Limb (tissue), 2 donors: ENCODE data around the gene SPATA19.
A peak's percentile ranks its signal among the peaks of the same experiment; 100 is the strongest.

Experiments
- DNase-seq, 2 donors: peaks; one replicate each; pipeline ENCODE4 v3.0.0-alpha.2; 2016; ENCODE audit errors: extremely low spot score in 2 of 2

SPATA19 gene

DNA sequence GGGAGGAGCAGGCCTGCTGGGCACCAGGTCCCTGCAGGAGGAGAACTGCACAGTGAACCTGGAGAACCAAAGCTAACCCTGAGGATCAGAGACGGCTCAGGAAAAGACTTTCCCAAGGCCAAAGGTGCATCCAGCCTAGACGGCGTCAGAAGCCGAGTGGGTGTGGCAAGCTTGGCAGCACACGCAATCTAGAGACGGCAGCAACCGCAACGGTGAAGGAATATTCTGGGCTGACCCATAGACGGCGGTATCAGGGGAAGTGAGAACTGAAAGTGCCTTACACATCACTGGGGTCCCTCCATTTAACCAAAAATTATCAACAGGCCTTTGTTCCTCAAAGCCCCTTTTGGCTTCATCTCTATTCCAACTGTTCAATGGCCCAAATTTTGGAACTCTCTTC lies 26.2 kb downstream of the SPATA19 start:
- no peak for DNase-seq

DNA sequence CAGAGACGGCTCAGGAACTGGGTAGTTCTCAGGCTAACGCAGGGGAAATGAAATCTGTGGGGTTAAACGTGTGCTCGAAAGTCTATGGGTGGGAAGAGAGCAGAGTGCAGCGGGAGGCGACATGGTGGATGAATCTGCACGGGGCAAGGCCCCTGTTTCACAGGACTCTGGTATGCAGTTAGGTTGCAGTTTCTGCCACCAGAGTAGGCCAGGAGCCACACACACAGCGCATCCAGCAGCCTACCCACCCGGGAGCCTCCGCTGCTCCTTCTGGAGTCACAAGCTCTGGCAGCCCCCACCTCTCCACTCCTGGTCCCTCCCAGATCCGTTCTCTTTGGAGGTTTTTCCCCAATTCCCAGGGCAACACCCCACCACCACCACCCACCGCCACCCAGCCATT lies 27.0 kb downstream of the SPATA19 start:
- DNase-seq: no peak

DNA sequence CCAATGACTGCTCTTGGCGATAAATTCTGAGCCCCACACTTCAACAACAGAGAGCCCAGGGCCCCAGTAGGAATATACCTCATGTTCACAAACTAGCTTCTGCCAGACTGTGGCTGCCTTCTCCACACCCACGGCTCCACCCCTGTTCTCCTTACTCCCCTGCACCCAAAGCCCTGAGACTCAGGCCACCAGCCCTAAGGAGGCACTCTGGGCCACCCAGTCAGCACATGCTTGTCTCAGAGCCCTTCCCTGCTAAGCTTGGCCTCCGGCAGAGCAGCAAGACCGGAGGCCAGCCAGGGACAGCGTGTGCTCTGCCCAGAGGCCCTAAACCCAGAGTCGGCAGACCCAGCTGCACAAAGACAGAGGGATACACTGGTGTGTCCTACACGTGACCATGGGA lies 27.9 kb downstream of the SPATA19 start:
- DNase-seq: no peak

DNA sequence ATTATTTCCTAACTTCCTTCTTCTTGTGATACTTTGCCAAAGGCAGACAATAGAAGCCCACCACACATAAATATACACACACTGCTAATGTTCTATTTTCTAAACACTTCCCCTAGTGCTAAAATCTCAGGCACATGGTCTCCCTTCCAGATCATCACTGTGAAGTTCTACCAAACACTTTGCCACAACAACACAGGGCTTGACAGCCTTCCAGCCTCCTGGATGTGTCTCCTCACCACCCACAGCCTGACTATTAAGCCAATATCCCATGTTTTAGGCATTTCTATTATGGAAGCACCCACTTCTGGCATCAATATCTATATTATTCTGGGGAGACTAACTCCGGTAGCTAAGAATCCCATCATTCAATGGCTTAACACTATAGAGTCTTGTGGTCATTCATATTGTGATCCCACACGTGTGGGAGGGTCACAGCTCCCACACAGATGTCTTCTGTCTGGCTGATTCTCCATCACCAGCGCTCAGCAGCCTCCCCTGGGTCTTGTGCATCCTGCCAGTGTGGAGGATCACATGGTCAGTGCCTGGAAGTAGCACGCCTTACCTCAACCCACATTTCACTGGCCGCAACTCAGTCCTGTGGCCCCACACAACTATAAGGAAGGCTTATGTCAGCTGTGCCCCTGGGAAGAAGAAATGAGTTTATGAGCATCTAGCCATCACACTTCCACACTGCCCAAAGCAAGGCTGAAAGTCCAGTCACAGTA lies 29.0 kb downstream of the SPATA19 start:
- DNase-seq: no peak

DNA sequence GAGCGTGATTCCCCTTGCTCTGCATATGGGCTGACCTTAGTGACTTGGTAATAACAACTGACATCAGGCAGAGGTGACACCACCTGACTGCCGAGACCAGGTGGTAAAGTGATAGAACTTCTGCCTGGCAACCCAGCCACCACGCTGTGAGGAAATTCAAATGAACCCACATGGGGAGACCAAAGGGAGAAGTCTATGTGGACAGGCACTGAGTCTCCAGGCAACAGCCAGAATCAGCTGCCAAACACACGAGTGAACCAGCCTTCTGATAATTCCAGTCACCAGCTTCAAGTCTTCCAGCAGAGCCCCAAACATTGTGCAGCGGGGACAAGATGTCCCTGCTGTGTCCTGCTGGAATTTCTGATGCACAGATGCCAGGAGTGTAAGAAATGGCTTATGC lies 29.7 kb downstream of the SPATA19 start:
- no peak for DNase-seq

DNA sequence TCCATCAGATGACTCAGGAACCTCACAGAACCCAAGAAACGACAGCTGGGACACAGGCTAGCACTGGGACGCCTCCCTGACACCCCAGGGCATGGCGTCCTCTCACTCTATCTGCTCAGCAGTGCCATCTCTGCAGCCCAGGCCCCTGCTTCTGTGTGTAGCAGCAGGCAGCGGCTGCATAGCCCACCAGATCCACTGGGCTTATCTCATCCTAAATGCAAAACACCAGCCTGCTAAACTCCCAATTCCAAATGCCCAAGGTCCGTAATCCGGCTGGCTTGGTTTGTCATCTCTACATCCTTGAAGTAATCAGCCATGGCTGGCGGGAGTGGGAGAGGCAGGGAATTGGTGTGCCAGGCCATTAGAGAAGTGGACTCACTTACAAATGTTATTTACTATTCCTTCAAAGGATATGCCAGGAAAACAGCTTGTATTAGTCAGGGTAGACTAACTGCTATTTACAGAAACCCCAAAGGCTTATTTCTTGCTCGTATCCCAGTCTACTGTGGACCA lies 30.7 kb downstream of the SPATA19 start:
- no peak for DNase-seq

DNA sequence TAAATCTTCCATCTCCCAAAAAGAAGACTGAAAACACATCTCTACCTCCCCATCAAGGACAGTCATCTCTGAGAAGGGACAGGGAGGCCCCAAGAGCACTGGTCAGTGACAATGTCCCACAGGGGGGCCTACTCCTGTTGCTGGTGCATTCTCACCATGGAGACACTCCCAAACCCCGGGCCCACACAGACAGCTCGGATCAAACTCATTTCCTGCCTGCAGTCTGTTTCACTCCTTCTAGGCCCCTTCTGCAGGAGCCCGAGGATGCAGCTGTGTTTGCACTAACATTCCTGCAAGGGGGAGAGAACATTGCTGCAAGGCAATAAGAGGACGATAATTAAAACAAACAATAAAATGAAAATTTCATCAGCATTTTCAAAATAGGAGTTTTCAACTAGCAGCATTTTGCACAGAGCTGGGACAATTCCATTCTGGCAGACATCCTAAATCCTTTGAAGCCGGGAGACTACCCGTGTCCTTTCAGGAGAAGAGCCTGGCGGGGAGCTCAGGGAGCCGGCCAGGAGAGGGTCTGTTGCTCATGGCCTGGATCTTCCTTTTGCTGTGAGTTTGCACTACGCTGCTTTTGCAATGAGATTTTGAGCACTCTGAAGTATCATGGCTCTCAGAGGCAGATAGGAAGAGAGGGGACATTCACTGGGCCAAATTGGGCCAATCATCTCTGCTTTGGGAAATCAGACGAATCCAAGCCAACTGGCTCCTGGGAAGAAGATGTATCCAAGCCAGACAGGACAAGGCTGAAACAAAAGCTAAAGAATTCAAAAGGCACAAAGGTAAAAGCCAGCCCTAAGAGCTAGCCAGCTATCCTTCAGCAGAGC lies 33.2 kb downstream of the SPATA19 start:
- DNase-seq: no peak

DNA sequence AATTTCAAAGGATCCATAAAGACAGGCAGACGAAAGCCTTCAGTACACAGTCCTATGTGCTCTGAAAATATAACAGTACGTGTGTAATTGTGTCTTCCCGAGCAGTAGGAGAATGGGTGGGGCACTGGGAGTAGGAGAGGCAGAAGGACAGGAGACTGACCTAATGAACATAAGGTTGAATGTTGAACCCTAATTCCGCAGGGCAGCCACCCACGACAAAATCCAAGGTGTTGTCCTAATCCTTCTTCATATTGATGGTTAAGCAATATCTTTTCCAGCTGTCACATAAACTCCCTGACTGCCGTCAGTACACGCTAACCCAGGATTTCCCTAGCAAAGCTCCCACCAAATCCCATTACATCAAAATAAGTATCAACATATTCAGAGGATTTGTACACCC lies 34.5 kb downstream of the SPATA19 start:
- DNase-seq: no peak

DNA sequence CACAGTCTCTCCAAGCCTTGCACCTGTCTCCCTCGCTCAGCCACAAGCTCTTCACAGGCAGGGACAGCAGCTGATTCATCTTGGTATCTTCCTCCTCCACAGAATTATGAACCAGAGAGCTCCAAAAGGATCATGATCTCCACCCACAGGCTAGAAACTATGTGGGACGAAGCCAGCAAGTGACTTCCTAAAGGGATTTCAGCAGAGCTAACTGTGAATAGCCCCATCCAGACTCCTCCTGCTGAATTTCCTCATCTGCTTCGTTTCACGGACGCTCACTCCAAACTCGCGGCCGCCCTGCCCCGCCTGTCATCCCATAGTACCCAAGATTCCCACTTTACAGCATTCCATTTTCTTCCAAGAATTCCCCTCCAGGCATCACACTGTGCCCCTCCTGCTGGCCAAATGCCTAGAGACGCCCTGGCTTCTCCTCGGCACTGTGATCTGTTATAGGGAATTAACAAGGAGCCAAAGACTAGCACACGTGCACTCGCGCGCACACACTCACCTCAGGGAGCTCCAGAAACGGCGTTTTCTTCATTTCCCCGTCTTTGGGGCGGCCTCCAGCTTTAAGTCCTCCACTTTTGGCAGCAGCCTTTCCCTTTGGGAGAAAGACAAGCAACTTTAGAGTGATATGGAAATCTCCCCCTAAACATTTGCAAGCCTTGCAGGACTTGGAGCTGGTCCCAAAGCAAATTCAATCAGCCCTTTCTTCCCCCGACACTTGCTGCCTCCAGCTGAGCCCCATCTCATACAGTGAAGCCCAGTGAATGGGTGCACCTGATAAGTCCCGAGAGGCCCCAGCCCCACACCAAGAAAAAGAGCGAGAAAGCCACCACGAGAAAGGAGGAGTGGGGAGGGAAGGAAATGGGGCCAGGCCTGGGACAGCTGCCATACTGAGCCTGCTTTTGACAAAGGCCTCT lies 35.5 kb downstream of the SPATA19 start:
- peak; percentile 66 to 80 for DNase-seq

DNA sequence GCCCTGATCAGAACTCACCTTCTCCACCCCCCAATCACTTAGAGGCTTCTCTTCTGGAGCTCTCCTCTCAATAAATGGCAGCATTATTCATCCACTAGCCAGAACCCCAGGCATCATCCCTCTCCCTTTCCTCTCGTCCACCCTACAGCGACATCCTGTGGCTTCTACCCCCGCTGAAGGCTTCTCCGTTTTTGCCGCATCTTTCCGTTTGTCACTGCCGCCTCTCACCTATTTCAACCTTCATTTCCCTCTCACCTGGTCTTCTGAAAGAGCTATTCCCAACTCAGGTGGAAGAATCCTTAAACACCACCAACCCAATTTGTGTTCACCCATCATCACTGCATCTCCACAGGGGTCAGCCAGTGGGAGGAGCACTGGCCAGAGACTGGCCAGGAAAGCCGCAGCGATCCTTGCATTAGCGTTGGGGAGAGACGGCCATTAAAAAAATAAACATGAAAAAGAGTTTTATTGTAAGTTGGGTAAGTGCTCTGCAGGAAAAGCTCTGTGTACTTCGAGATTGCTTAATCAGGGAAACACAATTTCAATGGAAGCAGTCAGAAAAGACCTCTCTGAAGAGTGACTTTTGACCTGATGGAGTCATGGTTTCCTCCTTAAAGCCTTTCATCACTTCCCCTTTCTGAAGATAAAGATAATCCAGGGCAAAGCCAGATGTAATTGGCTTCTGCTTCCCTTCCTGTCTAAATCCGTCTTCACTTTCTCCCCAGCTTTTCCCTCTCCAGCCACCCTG lies 36.7 kb downstream of the SPATA19 start:
- no peak for DNase-seq

DNA sequence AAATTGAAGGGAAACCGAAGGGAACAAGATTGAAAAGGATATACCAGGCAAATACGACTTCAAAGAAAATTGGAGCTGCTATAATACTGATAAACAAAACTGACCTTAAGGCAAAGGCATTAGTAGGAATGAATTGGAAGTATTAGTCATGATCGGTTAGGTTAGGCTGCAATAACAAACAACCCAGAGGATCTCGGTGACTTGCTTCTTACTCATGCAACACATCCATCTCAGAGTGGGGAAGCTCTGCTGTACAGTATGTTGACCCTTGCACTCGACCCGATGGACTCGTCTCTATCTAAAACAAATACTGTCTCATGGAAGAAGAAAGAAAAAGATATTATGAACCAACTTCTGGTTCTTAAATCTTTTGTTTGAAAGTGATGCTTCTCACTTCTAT lies 42.3 kb downstream of the SPATA19 start:
- no peak for DNase-seq

DNA sequence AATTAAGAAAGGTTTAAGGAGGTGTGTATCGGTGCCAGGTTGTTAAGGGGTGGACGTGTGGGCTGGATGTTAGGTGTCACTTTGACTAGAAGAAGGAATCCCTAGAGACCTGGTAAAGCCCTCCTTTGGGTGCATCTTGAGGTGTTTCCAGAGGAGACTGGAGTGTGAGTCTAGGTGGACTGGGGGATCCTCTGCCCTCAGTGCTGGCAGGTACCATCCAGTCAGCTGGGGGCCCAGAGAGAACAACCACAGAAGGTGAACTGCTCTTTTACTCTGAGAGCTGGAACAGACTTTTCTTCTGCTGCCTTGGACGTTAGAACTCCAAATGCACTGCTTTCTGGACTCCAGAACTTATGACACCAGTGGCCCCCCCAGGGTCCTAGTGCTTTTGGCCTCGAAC lies 44.0 kb downstream of the SPATA19 start:
- DNase-seq: no peak

DNA sequence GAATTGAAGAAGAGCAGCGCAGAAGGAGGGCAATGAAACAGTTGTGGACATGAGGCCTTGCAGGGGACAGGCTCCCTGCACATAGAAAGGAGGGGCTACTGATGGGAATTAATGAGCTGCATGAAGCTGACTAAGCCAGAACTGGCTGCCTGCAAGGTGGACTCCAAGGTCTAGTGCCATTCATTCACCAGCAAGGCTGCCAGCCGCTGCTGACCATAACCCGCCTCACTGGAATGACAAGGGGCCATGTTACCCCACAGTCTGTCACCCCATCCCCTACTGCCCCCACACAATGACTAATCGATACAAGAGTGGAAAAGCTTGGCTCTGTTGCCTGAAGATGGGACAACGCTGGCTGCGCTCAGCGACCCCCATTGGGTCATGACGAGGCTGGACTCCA lies 44.6 kb downstream of the SPATA19 start:
- DNase-seq: no peak

DNA sequence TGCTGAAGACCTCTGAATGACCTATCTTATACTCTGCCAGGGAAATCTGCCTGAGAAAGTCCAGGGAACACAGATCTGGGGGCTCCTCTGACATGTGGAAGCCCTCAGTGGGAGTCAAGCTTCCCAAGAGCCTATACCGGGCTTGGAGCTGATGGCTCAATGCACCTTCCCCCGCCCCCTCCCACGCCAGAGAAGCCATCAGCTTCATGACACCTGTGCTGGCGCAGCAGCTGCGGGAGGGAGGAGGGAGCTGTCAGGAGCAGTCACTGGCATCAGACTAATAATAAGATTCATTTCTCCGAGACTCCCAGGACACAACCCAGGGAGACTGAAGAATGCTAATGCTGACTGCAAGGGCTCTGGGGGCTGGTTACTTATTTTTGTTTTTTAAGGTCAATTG lies 47.8 kb downstream of the SPATA19 start:
- DNase-seq: no peak

DNA sequence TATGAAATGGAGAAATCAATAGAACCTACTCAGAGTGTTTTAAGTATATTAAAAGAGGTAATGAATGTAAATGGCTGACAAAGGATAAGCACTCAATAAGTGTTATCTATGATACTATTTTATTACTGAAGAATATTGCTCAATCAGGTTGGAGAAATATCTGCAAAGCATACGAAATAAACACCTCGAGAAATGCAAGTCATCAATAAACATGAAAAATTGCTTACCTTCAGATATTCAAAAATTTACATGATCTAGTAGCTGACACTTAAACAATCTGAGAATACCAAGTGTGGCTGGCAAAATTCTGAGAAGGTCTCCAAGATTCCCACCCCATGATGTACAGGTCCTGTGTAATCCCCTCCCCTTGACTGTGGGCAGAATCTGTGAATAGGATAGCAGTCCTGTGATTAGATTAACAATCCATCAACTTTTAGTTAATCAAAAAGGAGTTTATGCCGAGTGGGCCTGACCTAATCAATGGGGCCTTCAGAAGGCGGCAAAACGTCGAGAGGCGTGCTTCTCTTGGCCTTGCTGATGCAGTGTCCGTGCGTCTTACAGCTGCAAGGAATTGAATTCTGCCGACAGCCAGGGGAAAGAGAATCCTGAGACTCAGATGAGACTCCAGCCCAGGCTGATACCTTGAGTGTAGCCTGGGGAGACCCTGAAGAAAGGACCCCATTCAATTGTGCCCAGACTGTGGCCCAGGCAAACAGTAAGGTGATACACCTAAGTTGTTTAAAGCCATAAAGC lies 49.1 kb downstream of the SPATA19 start:
- no peak for DNase-seq

DNA sequence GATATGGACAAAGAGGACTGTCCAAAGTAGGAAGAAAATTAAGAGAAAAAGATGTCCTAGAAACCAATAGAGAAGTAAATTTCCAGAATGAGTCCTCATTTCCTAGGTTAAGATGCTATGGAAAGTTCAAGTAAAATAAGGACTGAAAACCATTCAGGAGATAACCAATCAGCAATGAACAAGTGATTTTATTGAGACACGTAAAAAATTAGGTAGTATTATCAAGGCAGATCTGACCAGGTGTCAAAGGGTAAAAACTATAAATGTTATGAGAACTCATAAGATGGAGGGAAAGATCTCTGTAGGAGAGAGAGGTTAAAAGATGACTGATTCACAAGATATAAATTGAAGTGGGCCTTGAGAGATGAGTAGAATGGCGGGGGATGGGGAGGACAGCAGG lies 50.2 kb downstream of the SPATA19 start:
- DNase-seq: no peak

DNA sequence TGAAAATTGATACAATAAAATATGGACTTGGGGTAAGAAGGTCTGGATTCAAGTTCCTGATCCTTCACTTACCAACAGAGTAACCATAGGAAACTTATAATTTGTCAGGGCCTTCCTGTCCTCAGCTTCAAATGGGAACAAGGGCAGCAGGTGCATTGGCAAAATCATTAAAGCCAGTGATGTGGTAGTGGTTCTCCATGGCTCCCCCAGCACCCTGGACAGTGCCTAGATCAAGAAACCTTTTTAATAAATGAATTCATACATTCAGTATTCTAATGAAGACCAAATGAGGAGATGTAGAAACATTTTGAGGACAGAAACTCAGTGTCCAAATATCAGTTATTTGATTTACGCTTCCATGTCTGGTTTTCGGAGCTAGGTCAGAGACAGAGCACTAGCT lies 51.1 kb downstream of the SPATA19 start:
- no peak for DNase-seq

DNA sequence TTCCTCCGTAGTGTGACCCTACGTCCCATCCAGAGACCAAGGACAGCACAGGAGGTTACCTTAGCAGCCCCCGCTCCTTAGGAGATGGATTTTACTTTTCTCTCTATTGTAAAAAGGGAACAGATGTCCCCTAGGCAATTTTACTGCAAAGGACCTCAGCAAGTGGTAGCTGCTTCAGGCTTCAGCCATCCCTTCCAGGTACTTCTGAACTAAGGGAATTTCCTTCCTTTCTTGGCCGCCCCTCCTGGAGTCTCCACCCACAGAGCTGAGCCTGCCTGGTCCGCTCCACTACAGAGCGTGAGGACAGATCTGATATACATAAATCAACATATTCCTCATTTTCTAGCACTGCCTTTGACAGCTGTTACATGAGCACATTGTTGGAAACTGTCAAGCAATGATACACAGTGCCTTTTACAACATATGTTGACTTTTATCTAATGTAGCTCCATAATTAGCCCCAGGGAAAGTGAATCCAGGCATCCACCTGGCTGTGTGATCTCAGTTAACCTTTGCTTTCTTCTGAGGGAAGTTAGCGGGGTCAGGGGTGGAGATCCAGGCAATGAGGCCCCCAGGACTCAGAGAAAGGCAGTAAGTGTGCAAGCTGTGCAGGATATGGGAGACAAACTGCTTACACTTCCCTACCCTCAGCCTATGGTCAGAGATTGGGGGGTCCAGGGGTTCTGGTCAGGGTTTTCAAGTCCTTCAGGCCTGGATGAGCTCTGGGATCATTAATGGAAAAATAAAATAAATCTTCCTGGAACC lies 51.9 kb downstream of the SPATA19 start:
- DNase-seq: no peak

DNA sequence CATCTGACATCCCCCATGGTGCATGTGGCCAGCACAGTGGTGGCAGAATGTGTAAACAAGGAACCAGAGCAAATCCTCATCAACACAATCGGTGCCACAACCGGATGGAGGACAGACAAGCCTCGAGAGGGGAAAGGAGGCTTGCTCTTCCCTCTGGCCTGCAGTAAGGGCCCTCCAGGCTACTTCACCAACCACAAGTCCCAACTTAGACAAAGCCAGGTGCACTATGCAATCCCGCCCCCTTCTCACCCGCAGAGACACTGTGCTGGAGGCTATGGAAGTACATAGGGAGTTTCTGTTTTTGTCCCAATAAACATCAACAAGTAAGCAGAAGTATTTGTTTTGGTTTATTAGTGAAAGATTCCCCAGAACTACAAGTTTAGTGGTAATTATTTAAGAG lies 54.3 kb downstream of the SPATA19 start:
- no peak for DNase-seq
